Fibroblast of lung (primary cell): ENCODE measurements around the gene ADAP1.

Experiments used
- CTCF ChIP-seq, 2 donors: IDR thresholded peaks in 1 of 2; conservative IDR thresholded peaks in 1 of 2; 1 replicate in 1 of 2; 2 replicates in 1 of 2; pipeline ENCODE4 v1.5.1; 2011 to 2012; ENCODE audit warnings: low read length in 2 of 2, control low read depth in 1 of 2, inconsistent platforms in 1 of 2, low read depth in 1 of 2, mild to moderate bottlenecking in 1 of 2
- EZH2 ChIP-seq: IDR thresholded peaks from 2 replicates; pipeline ENCODE4 v1.5.1; 2012; ENCODE audit warnings: low read length, control low read depth, mild to moderate bottlenecking; ENCODE audit errors: missing control alignments

- TF ChIP-seq CTCF (conservative IDR thresholded peaks at IDR 0.05 in 1 of 2, IDR thresholded peaks at IDR 0.05 in 1 of 2; ENCODE audit: low read depth in 1 of 2, low read length in 2 of 2) (no peak), EZH2 (no peak)
These were observed 69.1 kb downstream of the ADAP1 start for GRCh38 chr7:885261-885892.
